ENCODE results near the gene EXOSC2. TPM values are rescaled to one million over a fixed set of nuclear protein-coding genes. Genes with fewer than 3 reads are reported as not detected.
"Not testable (repeated sequence)": the region's sequence is repeated elsewhere in the genome, so short reads cannot be mapped to it uniquely, and the experiment has no call there.

Gene EXOSC2
- total RNA-seq, 4 donors from 2014 or later, result 2.2 to 17.1 (median 15.8) TPM

DNA sequence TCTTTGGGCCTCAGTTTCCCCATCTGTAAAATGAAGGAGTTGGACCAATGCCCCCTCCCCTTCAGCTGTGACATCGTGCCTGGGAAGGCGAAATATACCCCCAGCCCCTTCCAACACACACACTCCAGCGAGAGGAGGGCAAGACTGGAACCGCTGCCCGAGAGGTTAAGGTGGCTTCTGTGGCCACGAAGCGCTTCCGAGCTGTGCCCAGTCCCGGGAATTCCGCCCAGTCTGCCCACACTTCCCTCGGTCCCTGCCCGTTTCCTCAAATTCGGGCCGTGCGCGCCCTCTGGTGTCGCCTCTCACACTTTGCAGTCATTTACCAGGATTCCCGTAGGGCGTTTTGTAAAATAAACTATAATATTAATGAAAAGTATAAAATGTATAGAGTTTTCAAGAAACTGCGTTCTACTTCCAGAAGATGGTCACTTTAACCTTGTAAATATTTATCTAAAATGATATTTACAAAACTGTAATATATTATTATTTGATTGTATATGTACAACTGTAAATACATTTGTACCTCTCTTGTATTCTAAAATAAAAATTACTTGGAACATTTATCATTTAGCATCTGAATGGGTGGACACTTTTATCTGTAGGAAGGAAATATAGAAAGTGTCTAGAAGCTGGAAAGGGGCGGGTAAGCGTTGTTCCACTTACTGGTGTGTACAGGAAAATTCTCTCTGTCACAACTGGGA is 11.0 kb upstream of the EXOSC2 start:
- WGBS, 2 donors (ENCODE audit: low coverage in 1 of 2), result 4 to 13% methylated on average over 5 to 22 of the region's 22 CpGs
- Histone ChIP-seq H3K4me3 (peak overlapping the region in 3 of 4 donors; percentile 41 to 64 (median 53)), H3K27ac (peak overlapping the region in 1 of 4 donors; percentile 51), H3K27me3 (peaks cover 20% of the 10 kb centered on the region), H3K9me3 (no peaks in the 10 kb centered on the region), H3K36me3 (no peaks in the 10 kb centered on the region), H3K4me1 (peaks cover 11 to 16% (median 15%) of the 10 kb centered on the region in 4 donors)
- TF ChIP-seq POLR2A (IDR thresholded peaks at IDR 0.05) (no peak), EP300 (IDR thresholded peaks at IDR 0.05; ENCODE audit: low read depth) (no peak), CTCF (IDR thresholded peaks at IDR 0.05) (peak; percentile 76 to 90 (median 83)), POLR2AphosphoS5 (IDR thresholded peaks at IDR 0.05) (no peak)
- in situ Hi-C loops (cut with MboI; ENCODE audit: low pct_ligation_motif_present in 1 of 4, low pct_unique_long_range_greater_than_20kb in 1 of 4, low sequenced_read_pairs in 3 of 4), result loop anchor here in 2 of 4 donors (5.0 to 10.0 kb wide), 2 partner anchors 225 to 228 kb away; no protein-coding TSS in a partner anchor
- DNase-seq, result peak; percentile 86
- intact Hi-C loops (cut with DNase I; ENCODE audit: low total_unique reads), result loop anchor here (2.0 kb wide), 1 partner anchor 222 kb away; no protein-coding TSS in a partner anchor

- H3K27ac ChIP-seq, result no peak overlapping the region
- H3K27me3 ChIP-seq, result peaks cover 12% of the 10 kb centered on the region
- DNase-seq, result no peak
- H3K4me1 ChIP-seq, result peaks cover 11 to 21% (median 20%) of the 10 kb centered on the region in 4 donors
- H3K4me3 ChIP-seq, result no peak overlapping the region
- in situ Hi-C loops (cut with MboI; ENCODE audit: low pct_ligation_motif_present in 1 of 4, low pct_unique_long_range_greater_than_20kb in 1 of 4, low sequenced_read_pairs in 3 of 4), result loop anchor here in 1 of 4 donors (10.0 kb wide), 1 partner anchor 230 kb away; no protein-coding TSS in a partner anchor
- no peaks in the 10 kb centered on the region for H3K36me3 ChIP-seq
- TF ChIP-seq EP300 (IDR thresholded peaks at IDR 0.05; ENCODE audit: low read depth) (no peak), POLR2A (IDR thresholded peaks at IDR 0.05) (no peak), POLR2AphosphoS5 (IDR thresholded peaks at IDR 0.05) (no peak), CTCF (IDR thresholded peaks at IDR 0.05) (no peak)
- intact Hi-C loops (cut with DNase I; ENCODE audit: low total_unique reads), result no loop called here
- no peaks in the 10 kb centered on the region for H3K9me3 ChIP-seq
Observed at GRCh38 chr9:130685104-130685503, 8.5 kb upstream of the EXOSC2 start.

DNA sequence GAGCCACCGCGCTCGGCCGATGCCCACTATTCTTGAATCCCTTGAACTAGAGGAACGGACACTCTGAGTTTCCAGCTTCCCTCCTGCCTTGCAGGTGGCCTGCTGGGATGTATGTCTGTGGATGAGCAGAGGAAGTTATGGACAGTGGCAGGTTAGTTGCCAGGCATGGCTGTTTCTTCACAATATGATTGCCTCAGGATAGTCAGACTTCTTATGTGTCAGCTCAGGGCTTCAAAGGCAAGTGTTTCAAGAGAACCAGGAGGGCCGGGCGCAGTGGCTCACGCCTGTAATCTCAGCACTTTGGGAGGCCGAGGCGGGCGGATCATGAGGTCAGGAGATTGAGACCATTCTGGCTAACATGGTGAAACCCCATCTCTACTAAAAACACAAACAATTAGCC is 7.6 kb upstream of the EXOSC2 start:
- DNase-seq; H3K27me3 ChIP-seq; intact Hi-C loops (cut with DNase I; ENCODE audit: low total_unique reads); H3K27ac ChIP-seq; H3K36me3 ChIP-seq; H3K9me3 ChIP-seq; H3K4me3 ChIP-seq: not testable (repeated sequence)
- in situ Hi-C loops (cut with MboI; ENCODE audit: low pct_ligation_motif_present in 1 of 4, low pct_unique_long_range_greater_than_20kb in 1 of 4, low sequenced_read_pairs in 3 of 4), result loop anchor here in 1 of 4 donors (10.0 kb wide), 1 partner anchor 231 kb away; no protein-coding TSS in a partner anchor
- 94% methylated on average over 11 of the region's 11 CpGs; no CpG with 5 or more reads in 1 of the 2 donors for WGBS, 2 donors (ENCODE audit: low coverage in 1 of 2)
- peaks cover 7 to 22% (median 18%) of the 10 kb centered on the region in 4 donors for H3K4me1 ChIP-seq

- DNase-seq, result no peak
- TF ChIP-seq POLR2AphosphoS5 (IDR thresholded peaks at IDR 0.05), result no peak
- no peak for TF ChIP-seq EP300 (IDR thresholded peaks at IDR 0.05; ENCODE audit: low read depth)
- TF ChIP-seq POLR2A (IDR thresholded peaks at IDR 0.05), result no peak
- TF ChIP-seq CTCF (IDR thresholded peaks at IDR 0.05), result no peak
- WGBS, 2 donors (ENCODE audit: low coverage in 1 of 2), result 80 to 84% methylated on average over 2 of the region's 2 CpGs
- intact Hi-C loops (cut with DNase I; ENCODE audit: low total_unique reads), result no loop called here
- H3K27me3 ChIP-seq, result no peaks in the 10 kb centered on the region
- no peaks in the 10 kb centered on the region for H3K9me3 ChIP-seq
- H3K36me3 ChIP-seq, result no peaks in the 10 kb centered on the region
- no peak overlapping the region for H3K4me3 ChIP-seq
- H3K4me1 ChIP-seq, result peaks cover 0 to 10% (median 7%) of the 10 kb centered on the region in 4 donors
- no peak overlapping the region for H3K27ac ChIP-seq
- in situ Hi-C loops (cut with MboI; ENCODE audit: low pct_ligation_motif_present in 1 of 4, low pct_unique_long_range_greater_than_20kb in 1 of 4, low sequenced_read_pairs in 3 of 4), result loop anchor here in 1 of 4 donors (10.0 kb wide), 1 partner anchor 233 kb away; no protein-coding TSS in a partner anchor
Observed at GRCh38 chr9:130687615-130688014, 6.0 kb upstream of the EXOSC2 start.
